AG10803 (cell line): ENCODE data around the gene FIGLA.

Source experiments
- DNase-seq: peaks from one replicate; pipeline ENCODE4 v3.0.0; 2010; ENCODE audit warnings: low read depth
- H3K4me3 ChIP-seq: 2 replicates; pipeline ENCODE4 v1.5.1; 2011; ENCODE audit warnings: mild to moderate bottlenecking, low read length, control low read depth
- CTCF ChIP-seq: conservative IDR thresholded peaks from 2 replicates; pipeline ENCODE4 v1.5.1; 2011; ENCODE audit warnings: mild to moderate bottlenecking, low read length, control low read depth, inconsistent platforms

The FIGLA gene

GRCh38 chr2:70767079-70767698 lies 23.3 kb downstream of the FIGLA start:
- DNase-seq, result no peak
- H3K4me3 ChIP-seq, result peak overlapping the region; percentile 60
- no peak for TF ChIP-seq CTCF

GRCh38 chr2:70766357-70767078 lies 23.9 kb downstream of the FIGLA start:
- TF ChIP-seq CTCF, result no peak
- DNase-seq, result no peak
- H3K4me3 ChIP-seq, result peak overlapping the region; percentile 56

GRCh38 chr2:70765507-70765906 lies 24.9 kb downstream of the FIGLA start:
- TF ChIP-seq CTCF, result no peak
- no peak overlapping the region for H3K4me3 ChIP-seq
- no peak for DNase-seq

GRCh38 chr2:70759446-70759845 lies 31.0 kb downstream of the FIGLA start:
- H3K4me3 ChIP-seq, result no peak overlapping the region
- TF ChIP-seq CTCF, result no peak
- no peak for DNase-seq

- DNase-seq, result no peak
- no peak overlapping the region for H3K4me3 ChIP-seq
- no peak for TF ChIP-seq CTCF
These were observed 32.5 kb downstream of the FIGLA start for GRCh38 chr2:70757966-70758365.

GRCh38 chr2:70757360-70757759 lies 33.1 kb downstream of the FIGLA start:
- no peak for TF ChIP-seq CTCF
- no peak overlapping the region for H3K4me3 ChIP-seq
- no peak for DNase-seq

GRCh38 chr2:70756128-70756527 lies 34.3 kb downstream of the FIGLA start:
- no peak for TF ChIP-seq CTCF
- H3K4me3 ChIP-seq, result no peak overlapping the region
- no peak for DNase-seq
